Activated naive CD8-positive, alpha-beta T cell treated with anti-CD3 and anti-CD28 coated beads for 36 hours (primary cell): ENCODE results near the gene IMMP2L. TPM values are rescaled to one million over a fixed set of nuclear protein-coding genes. Genes with fewer than 3 reads are reported as not detected.
"Not testable (repeated sequence)": the region's sequence is repeated elsewhere in the genome, so short reads cannot be mapped to it uniquely, and the experiment has no call there.

ENCODE experiments used
- DNase-seq: peaks from one replicate; pipeline ENCODE4 v3.0.0; 2021
- H3K27ac Mint-ChIP-seq: one replicate; pipeline ENCODE4 v1.8.0; 2022; ENCODE audit warnings: mild to moderate bottlenecking, moderate library complexity, mixed read lengths
- H3K27me3 Mint-ChIP-seq: one replicate; pipeline ENCODE4 v1.8.0; 2022; ENCODE audit warnings: mild to moderate bottlenecking, mixed read lengths
- H3K36me3 Mint-ChIP-seq: one replicate; pipeline ENCODE4 v1.8.0; 2021; ENCODE audit warnings: mild to moderate bottlenecking, mixed read lengths
- H3K4me1 Mint-ChIP-seq: one replicate; pipeline ENCODE4 v1.8.0; 2021; ENCODE audit warnings: mixed read lengths
- H3K4me3 Mint-ChIP-seq: one replicate; pipeline ENCODE4 v1.8.0; 2022; ENCODE audit warnings: mild to moderate bottlenecking, moderate library complexity, mixed read lengths
- H3K9me3 Mint-ChIP-seq: one replicate; pipeline ENCODE4 v1.8.0; 2022; ENCODE audit warnings: mixed read lengths
- total RNA-seq, 2 experiments: library from RNA; stranded (reverse); gene quantifications; one replicate each; pipeline ENCODE4 v1.2.3, GENCODE V29; 2021

The IMMP2L gene
- total RNA-seq, 2 experiments from 2014 or later: 18.5 to 20.9 TPM

DNA sequence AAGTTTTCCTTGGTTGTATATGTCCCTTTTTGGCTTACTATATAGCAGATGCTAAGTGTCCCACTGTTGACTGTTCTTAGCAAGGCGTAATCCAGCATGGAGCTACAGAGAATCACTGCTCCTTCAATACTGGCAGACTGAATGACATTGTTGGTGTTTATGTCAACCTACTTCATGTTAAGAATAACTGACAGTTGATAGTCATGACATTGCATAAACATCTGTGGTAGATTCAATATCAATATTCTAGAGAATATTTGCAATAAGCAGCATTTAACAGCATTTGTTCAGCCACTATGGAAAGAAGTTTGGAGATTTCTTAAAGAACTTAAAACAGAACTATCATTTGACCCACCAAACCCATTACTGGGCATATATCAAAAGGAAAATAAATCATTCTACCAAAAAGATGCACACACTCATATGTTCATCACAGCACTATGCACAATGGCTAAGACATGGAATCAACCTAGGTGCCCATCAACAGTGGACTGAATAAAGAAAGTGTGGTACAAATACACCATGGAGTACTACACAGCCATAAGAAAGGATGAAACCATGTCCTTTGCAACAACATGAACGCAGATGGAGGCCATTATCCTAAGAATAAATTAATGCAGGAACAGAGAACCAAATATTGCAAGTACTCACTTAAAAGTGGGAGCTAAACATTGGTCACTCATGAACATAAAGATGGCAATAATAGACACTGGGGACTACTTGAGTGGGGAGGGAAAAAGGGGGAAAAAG, 88.7 kb downstream of the IMMP2L start:
- Mint-ChIP-seq H3K27ac (no peak overlapping the region), H3K36me3 (peaks cover 40% of the 10 kb centered on the region), H3K9me3 (peaks cover 16% of the 10 kb centered on the region), H3K4me3 (no peak overlapping the region), H3K4me1 (peaks cover 3% of the 10 kb centered on the region), H3K27me3 (no peaks in the 10 kb centered on the region)
- DNase-seq: no peak

DNA sequence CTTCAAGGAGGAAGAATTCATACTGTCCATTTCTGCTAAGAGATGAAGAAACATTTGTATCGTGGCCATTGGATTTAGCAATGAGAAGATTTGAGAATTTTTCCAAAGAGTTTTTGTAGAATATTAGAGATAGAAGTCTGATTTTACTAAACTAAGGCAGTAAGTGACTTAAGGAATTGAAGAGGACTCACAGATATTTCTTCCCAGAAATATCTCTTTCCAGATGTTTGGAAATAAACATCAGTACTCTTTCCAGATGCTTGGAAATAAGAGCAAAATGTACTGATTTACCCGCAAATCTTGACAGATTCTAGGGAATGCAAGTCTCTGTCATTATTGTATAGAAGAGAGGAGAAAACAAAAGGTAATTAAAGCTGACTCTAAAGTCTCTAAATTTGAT, 91.3 kb downstream of the IMMP2L start:
- Mint-ChIP-seq H3K27ac (no peak overlapping the region), H3K27me3 (no peaks in the 10 kb centered on the region)
- no peak for DNase-seq

GRCh38 chr7:111469894-111470293, 92.4 kb downstream of the IMMP2L start:
- H3K4me1 Mint-ChIP-seq, DNase-seq, H3K4me3 Mint-ChIP-seq, H3K27ac Mint-ChIP-seq, H3K27me3 Mint-ChIP-seq: not testable (repeated sequence)
- Mint-ChIP-seq H3K9me3 (peaks cover 14% of the 10 kb centered on the region), H3K36me3 (peaks cover 29% of the 10 kb centered on the region)

More for the DNA sequence above, 91.3 kb downstream of the IMMP2L start:
- no peak overlapping the region for H3K4me3 Mint-ChIP-seq
- peaks cover 14% of the 10 kb centered on the region for H3K9me3 Mint-ChIP-seq
- H3K4me1 Mint-ChIP-seq: peaks cover 3% of the 10 kb centered on the region
- peaks cover 31% of the 10 kb centered on the region for H3K36me3 Mint-ChIP-seq

DNA sequence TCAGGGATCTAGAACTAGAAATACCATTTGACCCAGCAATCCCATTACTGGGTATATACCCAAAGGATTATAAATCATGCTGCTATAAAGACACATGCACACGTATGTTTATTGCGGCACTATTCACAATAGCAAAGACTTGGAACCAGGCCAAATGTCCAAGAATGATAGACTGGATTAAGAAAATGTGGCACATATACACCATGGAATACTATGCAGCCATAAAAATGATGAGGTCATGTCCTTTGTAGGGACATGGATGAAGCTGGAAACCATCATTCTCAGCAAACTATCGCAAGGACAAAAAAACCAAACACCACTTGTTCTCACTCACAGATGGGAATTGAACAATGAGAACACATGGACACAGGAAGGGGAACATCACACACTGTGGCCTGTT, 96.5 kb downstream of the IMMP2L start:
- DNase-seq, H3K4me3 Mint-ChIP-seq, H3K9me3 Mint-ChIP-seq, H3K27ac Mint-ChIP-seq, H3K4me1 Mint-ChIP-seq, H3K27me3 Mint-ChIP-seq: not testable (repeated sequence)
- peaks cover 19% of the 10 kb centered on the region for H3K36me3 Mint-ChIP-seq

DNA sequence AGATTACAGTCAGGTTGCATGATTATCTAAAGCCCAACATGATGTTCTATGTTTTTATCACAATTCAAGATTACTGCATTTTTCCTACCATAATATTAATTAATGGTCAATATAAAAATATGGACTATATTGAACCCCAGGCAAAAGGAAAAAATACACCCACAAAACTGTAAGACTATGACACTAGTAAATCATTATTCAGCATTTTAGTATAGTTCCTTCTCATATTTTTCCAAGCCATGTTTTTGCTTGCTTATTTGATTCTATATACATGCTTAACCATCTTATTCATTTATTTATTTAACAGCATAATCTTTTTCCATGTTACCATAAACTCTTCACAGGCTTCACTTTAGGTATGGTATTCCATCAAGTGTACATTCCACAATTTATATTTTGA, 101.6 kb downstream of the IMMP2L start:
- Mint-ChIP-seq H3K4me1 (no peaks in the 10 kb centered on the region), H3K4me3 (no peak overlapping the region), H3K27me3 (no peaks in the 10 kb centered on the region), H3K36me3 (peaks cover 9% of the 10 kb centered on the region), H3K27ac (no peak overlapping the region), H3K9me3 (peaks cover 2% of the 10 kb centered on the region)
- DNase-seq: no peak

GRCh38 chr7:111459757-111460280, 102.5 kb downstream of the IMMP2L start:
- peaks cover 2% of the 10 kb centered on the region for H3K9me3 Mint-ChIP-seq
- H3K4me1 Mint-ChIP-seq: no peaks in the 10 kb centered on the region
- DNase-seq: no peak
- peaks cover 9% of the 10 kb centered on the region for H3K36me3 Mint-ChIP-seq
- H3K4me3 Mint-ChIP-seq: no peak overlapping the region
- no peaks in the 10 kb centered on the region for H3K27me3 Mint-ChIP-seq
- H3K27ac Mint-ChIP-seq: no peak overlapping the region

- Mint-ChIP-seq H3K9me3 (peaks cover 2% of the 10 kb centered on the region), H3K4me1 (no peaks in the 10 kb centered on the region), H3K36me3 (peaks cover 7% of the 10 kb centered on the region), H3K27ac (no peak overlapping the region), H3K27me3 (no peaks in the 10 kb centered on the region), H3K4me3 (no peak overlapping the region)
- DNase-seq: no peak
These were observed 103.1 kb downstream of the IMMP2L start for GRCh38 chr7:111459065-111459756.

GRCh38 chr7:111450705-111451104, 111.6 kb downstream of the IMMP2L start:
- H3K27me3 Mint-ChIP-seq, DNase-seq, H3K4me1 Mint-ChIP-seq, H3K27ac Mint-ChIP-seq, H3K9me3 Mint-ChIP-seq, H3K4me3 Mint-ChIP-seq: not testable (repeated sequence)
- peaks cover 14% of the 10 kb centered on the region for H3K36me3 Mint-ChIP-seq

- H3K9me3 Mint-ChIP-seq, H3K4me1 Mint-ChIP-seq, H3K27me3 Mint-ChIP-seq, H3K4me3 Mint-ChIP-seq, H3K27ac Mint-ChIP-seq, DNase-seq: not testable (repeated sequence)
- H3K36me3 Mint-ChIP-seq: peaks cover 12% of the 10 kb centered on the region
These were observed 114.8 kb downstream of the IMMP2L start for GRCh38 chr7:111447502-111447901.

- no peaks in the 10 kb centered on the region for H3K27me3 Mint-ChIP-seq
- H3K4me1 Mint-ChIP-seq: no peaks in the 10 kb centered on the region
- H3K27ac Mint-ChIP-seq: no peak overlapping the region
- H3K36me3 Mint-ChIP-seq: peaks cover 33% of the 10 kb centered on the region
- no peak for DNase-seq
- no peak overlapping the region for H3K4me3 Mint-ChIP-seq
- peaks cover 23% of the 10 kb centered on the region for H3K9me3 Mint-ChIP-seq
These were observed 122.3 kb downstream of the IMMP2L start for GRCh38 chr7:111439977-111440376.

- no peak for DNase-seq
- Mint-ChIP-seq H3K4me1 (no peaks in the 10 kb centered on the region), H3K27ac (no peak overlapping the region), H3K9me3 (peaks cover 31% of the 10 kb centered on the region), H3K36me3 (peaks cover 47% of the 10 kb centered on the region), H3K4me3 (no peak overlapping the region), H3K27me3 (no peaks in the 10 kb centered on the region)
These were observed 123.7 kb downstream of the IMMP2L start for GRCh38 chr7:111438369-111439289.

DNA sequence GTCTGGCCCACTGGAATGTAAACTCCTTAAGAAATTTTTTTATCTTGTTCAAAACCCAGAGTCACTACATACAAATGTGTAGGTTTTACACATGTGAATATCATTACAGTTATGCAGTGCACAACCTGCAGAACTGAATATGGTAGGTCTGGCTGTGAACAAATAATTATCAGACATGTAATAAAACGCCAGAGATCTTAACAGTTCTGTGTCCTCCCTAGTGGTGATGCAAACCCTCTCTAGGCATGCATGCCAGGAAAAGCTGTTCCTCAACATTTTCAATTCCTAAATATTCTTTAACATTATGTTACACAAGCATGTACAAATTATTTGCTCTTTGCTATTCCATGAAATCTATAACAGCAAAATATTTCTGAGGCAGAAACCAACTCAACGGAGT, 124.6 kb downstream of the IMMP2L start:
- no peak for DNase-seq
- no peaks in the 10 kb centered on the region for H3K27me3 Mint-ChIP-seq
- H3K4me1 Mint-ChIP-seq: no peaks in the 10 kb centered on the region
- peaks cover 36% of the 10 kb centered on the region for H3K9me3 Mint-ChIP-seq
- peaks cover 56% of the 10 kb centered on the region for H3K36me3 Mint-ChIP-seq
- no peak overlapping the region for H3K27ac Mint-ChIP-seq
- no peak overlapping the region for H3K4me3 Mint-ChIP-seq

- Mint-ChIP-seq H3K36me3 (peaks cover 59% of the 10 kb centered on the region), H3K9me3 (peaks cover 34% of the 10 kb centered on the region), H3K4me3 (no peak overlapping the region), H3K27me3 (no peaks in the 10 kb centered on the region), H3K27ac (no peak overlapping the region), H3K4me1 (no peaks in the 10 kb centered on the region)
- DNase-seq: no peak
These were observed 125.7 kb downstream of the IMMP2L start for GRCh38 chr7:111436608-111437007.

DNA sequence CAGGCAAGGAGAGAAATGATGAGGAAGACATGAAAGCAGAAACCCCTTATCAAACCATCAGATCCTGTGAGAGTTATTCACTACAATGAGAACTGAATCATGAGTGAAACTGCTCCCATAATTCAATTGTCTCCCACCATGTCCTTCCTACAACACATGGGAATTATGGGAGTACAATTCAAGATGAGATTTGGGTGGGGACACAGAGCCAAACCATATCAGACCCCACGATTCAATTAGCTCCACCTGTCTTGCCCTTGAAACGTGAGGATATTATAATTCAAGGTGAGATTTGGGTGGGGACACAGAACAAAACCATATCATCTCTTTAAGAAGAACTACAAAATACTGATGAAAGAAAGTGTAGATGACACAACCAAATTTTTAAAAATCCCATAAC, 128.9 kb downstream of the IMMP2L start:
- Mint-ChIP-seq H3K4me1 (no peaks in the 10 kb centered on the region), H3K9me3 (peaks cover 27% of the 10 kb centered on the region), H3K27ac (no peak overlapping the region), H3K36me3 (peaks cover 43% of the 10 kb centered on the region), H3K27me3 (no peaks in the 10 kb centered on the region), H3K4me3 (no peak overlapping the region)
- no peak for DNase-seq

- Mint-ChIP-seq H3K4me1 (no peaks in the 10 kb centered on the region), H3K27ac (no peak overlapping the region), H3K36me3 (peaks cover 33% of the 10 kb centered on the region), H3K27me3 (no peaks in the 10 kb centered on the region), H3K9me3 (peaks cover 11% of the 10 kb centered on the region), H3K4me3 (no peak overlapping the region)
- DNase-seq: no peak
These were observed 132.5 kb downstream of the IMMP2L start for GRCh38 chr7:111429781-111430180.
